Measurements from ENCODE around the gene NEDD4. TPM values are rescaled to one million over a fixed set of nuclear protein-coding genes. Genes with fewer than 3 reads are reported as not detected.

NEDD4 gene
- total RNA-seq, 1 donor from 2014 or later: 12.6 TPM

GRCh38 chr15:56001471-56002078, 8.2 kb upstream of the NEDD4 start:
- H3K4me1 Mint-ChIP-seq (ENCODE audit: low read depth): no peaks in the 10 kb centered on the region
- H3K36me3 Mint-ChIP-seq (ENCODE audit: low read depth): no peaks in the 10 kb centered on the region
- H3K4me3 Mint-ChIP-seq: no peak overlapping the region
- H3K27ac Mint-ChIP-seq: no peak overlapping the region
- no peak for DNase-seq (ENCODE audit: low spot score)
- intact Hi-C loops (cut with micrococcal nuclease): no loop called here
- peaks cover under 1% of the 10 kb centered on the region for H3K9me3 Mint-ChIP-seq
- H3K27me3 Mint-ChIP-seq (ENCODE audit: insufficient read depth): peaks cover 33% of the 10 kb centered on the region

GRCh38 chr15:55999658-56000057, 6.2 kb upstream of the NEDD4 start:
- H3K27ac Mint-ChIP-seq: no peak overlapping the region
- H3K4me3 Mint-ChIP-seq: no peak overlapping the region
- H3K36me3 Mint-ChIP-seq (ENCODE audit: low read depth): no peaks in the 10 kb centered on the region
- intact Hi-C loops (cut with micrococcal nuclease): loop anchor here (10.0 kb wide), 2 partner anchors 365 to 805 kb away; partner anchors contain the start of genes RSL24D1 and TEX9
- DNase-seq (ENCODE audit: low spot score): no peak
- no peaks in the 10 kb centered on the region for H3K4me1 Mint-ChIP-seq (ENCODE audit: low read depth)
- H3K27me3 Mint-ChIP-seq (ENCODE audit: insufficient read depth): peaks cover 42% of the 10 kb centered on the region
- no peaks in the 10 kb centered on the region for H3K9me3 Mint-ChIP-seq

GRCh38 chr15:55998478-55998877, 5.1 kb upstream of the NEDD4 start:
- intact Hi-C loops (cut with micrococcal nuclease): loop anchor here (10.0 kb wide), 2 partner anchors 366 to 804 kb away; partner anchors contain the start of genes RSL24D1 and TEX9
- Mint-ChIP-seq H3K4me3 (no peak overlapping the region), H3K36me3 (ENCODE audit: low read depth) (no peaks in the 10 kb centered on the region), H3K4me1 (ENCODE audit: low read depth) (no peaks in the 10 kb centered on the region), H3K27ac (no peak overlapping the region), H3K9me3 (no peaks in the 10 kb centered on the region), H3K27me3 (ENCODE audit: insufficient read depth) (peaks cover 48% of the 10 kb centered on the region)
- DNase-seq (ENCODE audit: low spot score): no peak

GRCh38 chr15:55993804-55994560, 570 bp upstream of the NEDD4 start:
- peaks cover 23% of the 10 kb centered on the region for H3K4me1 Mint-ChIP-seq (ENCODE audit: low read depth)
- peak overlapping the region; percentile 46 for H3K27ac Mint-ChIP-seq
- no peaks in the 10 kb centered on the region for H3K9me3 Mint-ChIP-seq
- no peak for DNase-seq (ENCODE audit: low spot score)
- peak overlapping the region; percentile 75 for H3K4me3 Mint-ChIP-seq
- peaks cover 7% of the 10 kb centered on the region for H3K36me3 Mint-ChIP-seq (ENCODE audit: low read depth)
- intact Hi-C loops (cut with micrococcal nuclease): loop anchor here (1.0 to 10.0 kb wide), 5 partner anchors 49 to 799 kb away; partner anchors contain the start of genes RSL24D1 and TEX9
- peaks cover 37% of the 10 kb centered on the region for H3K27me3 Mint-ChIP-seq (ENCODE audit: insufficient read depth)

GRCh38 chr15:55992769-55993110, 672 bp downstream of the NEDD4 start:
- Mint-ChIP-seq H3K9me3 (no peaks in the 10 kb centered on the region), H3K27me3 (ENCODE audit: insufficient read depth) (peaks cover 27% of the 10 kb centered on the region), H3K4me3 (peak overlapping the region; percentile 86), H3K36me3 (ENCODE audit: low read depth) (peaks cover 9% of the 10 kb centered on the region), H3K4me1 (ENCODE audit: low read depth) (peaks cover 23% of the 10 kb centered on the region), H3K27ac (peak overlapping the region; percentile 43)
- no peak for DNase-seq (ENCODE audit: low spot score)
- intact Hi-C loops (cut with micrococcal nuclease): loop anchor here (1.0 to 10.0 kb wide), 5 partner anchors 51 to 798 kb away; partner anchors contain the start of genes RSL24D1 and TEX9

- Mint-ChIP-seq H3K36me3 (ENCODE audit: low read depth) (peaks cover 9% of the 10 kb centered on the region), H3K9me3 (no peaks in the 10 kb centered on the region), H3K27me3 (ENCODE audit: insufficient read depth) (peaks cover 27% of the 10 kb centered on the region), H3K27ac (no peak overlapping the region), H3K4me3 (peak overlapping the region; percentile 86), H3K4me1 (ENCODE audit: low read depth) (peaks cover 23% of the 10 kb centered on the region)
- no peak for DNase-seq (ENCODE audit: low spot score)
- intact Hi-C loops (cut with micrococcal nuclease): loop anchor here (2.0 to 10.0 kb wide), 3 partner anchors 61 to 797 kb away; partner anchors contain the start of genes RSL24D1 and TEX9
Measured at GRCh38 chr15:55991802-55992768, 1.3 kb downstream of the NEDD4 start.

- H3K4me3 Mint-ChIP-seq: peak overlapping the region; percentile 86
- DNase-seq (ENCODE audit: low spot score): no peak
- H3K9me3 Mint-ChIP-seq: peaks cover 3% of the 10 kb centered on the region
- H3K4me1 Mint-ChIP-seq (ENCODE audit: low read depth): peaks cover 23% of the 10 kb centered on the region
- H3K27me3 Mint-ChIP-seq (ENCODE audit: insufficient read depth): peaks cover 16% of the 10 kb centered on the region
- intact Hi-C loops (cut with micrococcal nuclease): loop anchor here (10.0 kb wide), 2 partner anchors 374 to 796 kb away; partner anchors contain the start of genes RSL24D1 and TEX9
- H3K27ac Mint-ChIP-seq: no peak overlapping the region
- H3K36me3 Mint-ChIP-seq (ENCODE audit: low read depth): peaks cover 10% of the 10 kb centered on the region
Measured at GRCh38 chr15:55990998-55991397, 2.4 kb downstream of the NEDD4 start.

GRCh38 chr15:55990516-55990915, 2.9 kb downstream of the NEDD4 start:
- Mint-ChIP-seq H3K4me3 (no peak overlapping the region), H3K9me3 (peaks cover 6% of the 10 kb centered on the region), H3K4me1 (ENCODE audit: low read depth) (peaks cover 23% of the 10 kb centered on the region), H3K27me3 (ENCODE audit: insufficient read depth) (peaks cover 12% of the 10 kb centered on the region), H3K36me3 (ENCODE audit: low read depth) (peaks cover 10% of the 10 kb centered on the region), H3K27ac (no peak overlapping the region)
- no peak for DNase-seq (ENCODE audit: low spot score)
- intact Hi-C loops (cut with micrococcal nuclease): loop anchor here (10.0 kb wide), 2 partner anchors 374 to 796 kb away; partner anchors contain the start of genes RSL24D1 and TEX9

- Mint-ChIP-seq H3K4me3 (no peak overlapping the region), H3K27ac (no peak overlapping the region), H3K9me3 (peaks cover 6% of the 10 kb centered on the region), H3K27me3 (ENCODE audit: insufficient read depth) (peaks cover 3% of the 10 kb centered on the region), H3K36me3 (ENCODE audit: low read depth) (peaks cover 13% of the 10 kb centered on the region), H3K4me1 (ENCODE audit: low read depth) (peaks cover 23% of the 10 kb centered on the region)
- no peak for DNase-seq (ENCODE audit: low spot score)
- intact Hi-C loops (cut with micrococcal nuclease): no loop called here
Measured at GRCh38 chr15:55989383-55989782, 4.0 kb downstream of the NEDD4 start.

GRCh38 chr15:55981582-55982249, 11.7 kb downstream of the NEDD4 start:
- H3K9me3 Mint-ChIP-seq: peaks cover 9% of the 10 kb centered on the region
- peaks cover 8% of the 10 kb centered on the region for H3K36me3 Mint-ChIP-seq (ENCODE audit: low read depth)
- no peak overlapping the region for H3K27ac Mint-ChIP-seq
- intact Hi-C loops (cut with micrococcal nuclease): no loop called here
- no peaks in the 10 kb centered on the region for H3K27me3 Mint-ChIP-seq (ENCODE audit: insufficient read depth)
- peaks cover 9% of the 10 kb centered on the region for H3K4me1 Mint-ChIP-seq (ENCODE audit: low read depth)
- no peak for DNase-seq (ENCODE audit: low spot score)
- H3K4me3 Mint-ChIP-seq: no peak overlapping the region

GRCh38 chr15:55980511-55980910, 12.9 kb downstream of the NEDD4 start:
- no peak for DNase-seq (ENCODE audit: low spot score)
- H3K4me3 Mint-ChIP-seq: no peak overlapping the region
- H3K27ac Mint-ChIP-seq: no peak overlapping the region
- peaks cover 7% of the 10 kb centered on the region for H3K36me3 Mint-ChIP-seq (ENCODE audit: low read depth)
- H3K27me3 Mint-ChIP-seq (ENCODE audit: insufficient read depth): peaks cover 5% of the 10 kb centered on the region
- H3K4me1 Mint-ChIP-seq (ENCODE audit: low read depth): peaks cover 9% of the 10 kb centered on the region
- intact Hi-C loops (cut with micrococcal nuclease): no loop called here
- peaks cover 3% of the 10 kb centered on the region for H3K9me3 Mint-ChIP-seq

- H3K4me3 Mint-ChIP-seq: no peak overlapping the region
- H3K27ac Mint-ChIP-seq: no peak overlapping the region
- intact Hi-C loops (cut with micrococcal nuclease): no loop called here
- peaks cover 9% of the 10 kb centered on the region for H3K4me1 Mint-ChIP-seq (ENCODE audit: low read depth)
- peaks cover 14% of the 10 kb centered on the region for H3K27me3 Mint-ChIP-seq (ENCODE audit: insufficient read depth)
- H3K36me3 Mint-ChIP-seq (ENCODE audit: low read depth): peaks cover 5% of the 10 kb centered on the region
- no peak for DNase-seq (ENCODE audit: low spot score)
- peaks cover 3% of the 10 kb centered on the region for H3K9me3 Mint-ChIP-seq
Measured at GRCh38 chr15:55977231-55977630, 16.2 kb downstream of the NEDD4 start.
